HG02642 (cell line): ENCODE results near the gene ABCC4.
"Not testable (repeated sequence)": the region's sequence is repeated elsewhere in the genome, so short reads cannot be mapped to it uniquely, and the experiment has no call there.

Source experiments
- ATAC-seq: cut with Tn5 transposase; IDR thresholded peaks from one replicate; pipeline ENCODE4 v1.9.1; 2021; ENCODE audit warnings: mild to moderate bottlenecking; ENCODE audit not compliant: unreplicated experiment, poor library complexity

The ABCC4 gene

GRCh38 chr13:95298971-95299621 lies 2.2 kb downstream of the ABCC4 start:
- no peak for ATAC-seq

- ATAC-seq: no peak
Measured at GRCh38 chr13:95298169-95298965, 2.9 kb downstream of the ABCC4 start.

- no peak for ATAC-seq
Measured at GRCh38 chr13:95296326-95296925, 4.8 kb downstream of the ABCC4 start.

- no peak for ATAC-seq
Measured at GRCh38 chr13:95295026-95295425, 6.2 kb downstream of the ABCC4 start.

- ATAC-seq: no peak
Measured at GRCh38 chr13:95292622-95293021, 8.6 kb downstream of the ABCC4 start.

GRCh38 chr13:95289901-95290300 lies 11.3 kb downstream of the ABCC4 start:
- ATAC-seq: not testable (repeated sequence)

- no peak for ATAC-seq
Measured at GRCh38 chr13:95289020-95289444, 12.2 kb downstream of the ABCC4 start.

- ATAC-seq: no peak
Measured at GRCh38 chr13:95284436-95284835, 16.8 kb downstream of the ABCC4 start.

- ATAC-seq: no peak
Measured at GRCh38 chr13:95279016-95279415, 22.2 kb downstream of the ABCC4 start.

GRCh38 chr13:95276037-95276505 lies 25.2 kb downstream of the ABCC4 start:
- no peak for ATAC-seq

- no peak for ATAC-seq
Measured at GRCh38 chr13:95275322-95276036, 25.8 kb downstream of the ABCC4 start.

GRCh38 chr13:95273592-95274132 lies 27.6 kb downstream of the ABCC4 start:
- not testable (repeated sequence) for ATAC-seq

GRCh38 chr13:95272076-95272475 lies 29.2 kb downstream of the ABCC4 start:
- not testable (repeated sequence) for ATAC-seq

- ATAC-seq: no peak
Measured at GRCh38 chr13:95269756-95270155, 31.5 kb downstream of the ABCC4 start.

- not testable (repeated sequence) for ATAC-seq
Measured at GRCh38 chr13:95268343-95269065, 32.7 kb downstream of the ABCC4 start.

- ATAC-seq: no peak
Measured at GRCh38 chr13:95267662-95268342, 33.4 kb downstream of the ABCC4 start.

- no peak for ATAC-seq
Measured at GRCh38 chr13:95264225-95264624, 37.0 kb downstream of the ABCC4 start.

GRCh38 chr13:95262837-95263384 lies 38.3 kb downstream of the ABCC4 start:
- ATAC-seq: no peak

- ATAC-seq: no peak
Measured at GRCh38 chr13:95261956-95262355, 39.3 kb downstream of the ABCC4 start.
